Transverse colon (tissue), 4 donors: ENCODE data around the gene PKP4.

ENCODE experiments used
- POLR2A ChIP-seq: fragments of 450-650 bp; IDR thresholded peaks from one replicate; pipeline ENCODE4 v1.6.1; 2016; ENCODE audit warnings: antibody characterized with exemption, mild to moderate bottlenecking, moderate library complexity
- POLR2AphosphoS5 ChIP-seq, 3 donors: sonication (generic); formaldehyde crosslinking; IDR thresholded peaks; one replicate each; pipeline ENCODE4 v1.6.1; 2016; ENCODE audit warnings: antibody characterized with exemption in 3 of 3
- TF ChIP-seq, protein P1 (sequence below), 5 experiments: fragments of 200-600 bp in 3 of 5; fragments of 450-650 bp in 2 of 5; sonication (generic) in 3 of 5; IDR thresholded peaks; 1 replicate in 2 of 5; 2 replicates in 3 of 5; pipeline ENCODE4 v1.5.1; 2016 to 2017; ENCODE audit warnings: antibody characterized with exemption in 5 of 5, inconsistent platforms in 3 of 5, mild to moderate bottlenecking in 2 of 5, moderate library complexity in 1 of 5

GRCh38 chr2:158718196-158718585, 261.4 kb downstream of the PKP4 start:
- no peak for TF ChIP-seq POLR2A
- TF ChIP-seq, protein P1, sequence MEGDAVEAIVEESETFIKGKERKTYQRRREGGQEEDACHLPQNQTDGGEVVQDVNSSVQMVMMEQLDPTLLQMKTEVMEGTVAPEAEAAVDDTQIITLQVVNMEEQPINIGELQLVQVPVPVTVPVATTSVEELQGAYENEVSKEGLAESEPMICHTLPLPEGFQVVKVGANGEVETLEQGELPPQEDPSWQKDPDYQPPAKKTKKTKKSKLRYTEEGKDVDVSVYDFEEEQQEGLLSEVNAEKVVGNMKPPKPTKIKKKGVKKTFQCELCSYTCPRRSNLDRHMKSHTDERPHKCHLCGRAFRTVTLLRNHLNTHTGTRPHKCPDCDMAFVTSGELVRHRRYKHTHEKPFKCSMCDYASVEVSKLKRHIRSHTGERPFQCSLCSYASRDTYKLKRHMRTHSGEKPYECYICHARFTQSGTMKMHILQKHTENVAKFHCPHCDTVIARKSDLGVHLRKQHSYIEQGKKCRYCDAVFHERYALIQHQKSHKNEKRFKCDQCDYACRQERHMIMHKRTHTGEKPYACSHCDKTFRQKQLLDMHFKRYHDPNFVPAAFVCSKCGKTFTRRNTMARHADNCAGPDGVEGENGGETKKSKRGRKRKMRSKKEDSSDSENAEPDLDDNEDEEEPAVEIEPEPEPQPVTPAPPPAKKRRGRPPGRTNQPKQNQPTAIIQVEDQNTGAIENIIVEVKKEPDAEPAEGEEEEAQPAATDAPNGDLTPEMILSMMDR (IDR thresholded peaks at IDR 0.05), result no peak
- no peak for TF ChIP-seq POLR2AphosphoS5 (IDR thresholded peaks at IDR 0.05)
